Measurements from ENCODE around the gene ARF1.

DNA sequence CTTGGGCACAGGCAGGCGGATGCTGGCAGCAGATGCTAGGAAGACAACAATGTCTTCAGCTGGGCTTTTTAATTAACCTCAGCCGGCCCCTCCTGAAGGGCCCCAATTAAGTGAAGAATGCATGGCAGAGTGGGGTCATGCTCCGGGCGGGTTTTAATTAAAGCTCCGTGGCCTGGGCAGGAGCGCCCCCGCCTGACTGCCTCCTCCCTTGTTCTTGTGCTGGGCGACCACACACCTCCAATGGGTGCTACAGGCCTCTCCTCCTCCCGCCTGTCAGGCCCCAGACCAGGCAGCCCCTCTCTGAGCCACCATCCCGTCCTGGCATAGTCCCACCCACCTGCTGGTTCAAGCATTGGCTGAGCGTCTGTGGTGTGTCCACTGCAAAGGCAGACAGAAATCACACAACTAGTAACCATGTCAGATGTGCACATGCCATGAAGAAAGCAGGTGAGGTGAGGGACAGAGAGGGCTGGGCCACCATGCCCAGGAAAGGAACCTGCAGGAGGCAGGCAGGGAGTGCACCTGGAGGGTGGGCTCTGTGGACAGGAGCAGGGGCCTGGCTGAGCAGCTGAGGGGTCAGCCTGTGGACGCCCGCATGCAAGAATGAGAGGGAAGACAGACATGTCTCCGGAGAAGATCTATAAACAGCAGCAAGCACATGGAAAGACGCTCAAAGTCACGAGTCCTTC lies 8.5 kb upstream of the ARF1 start:
- TF ChIP-seq, protein P1, sequence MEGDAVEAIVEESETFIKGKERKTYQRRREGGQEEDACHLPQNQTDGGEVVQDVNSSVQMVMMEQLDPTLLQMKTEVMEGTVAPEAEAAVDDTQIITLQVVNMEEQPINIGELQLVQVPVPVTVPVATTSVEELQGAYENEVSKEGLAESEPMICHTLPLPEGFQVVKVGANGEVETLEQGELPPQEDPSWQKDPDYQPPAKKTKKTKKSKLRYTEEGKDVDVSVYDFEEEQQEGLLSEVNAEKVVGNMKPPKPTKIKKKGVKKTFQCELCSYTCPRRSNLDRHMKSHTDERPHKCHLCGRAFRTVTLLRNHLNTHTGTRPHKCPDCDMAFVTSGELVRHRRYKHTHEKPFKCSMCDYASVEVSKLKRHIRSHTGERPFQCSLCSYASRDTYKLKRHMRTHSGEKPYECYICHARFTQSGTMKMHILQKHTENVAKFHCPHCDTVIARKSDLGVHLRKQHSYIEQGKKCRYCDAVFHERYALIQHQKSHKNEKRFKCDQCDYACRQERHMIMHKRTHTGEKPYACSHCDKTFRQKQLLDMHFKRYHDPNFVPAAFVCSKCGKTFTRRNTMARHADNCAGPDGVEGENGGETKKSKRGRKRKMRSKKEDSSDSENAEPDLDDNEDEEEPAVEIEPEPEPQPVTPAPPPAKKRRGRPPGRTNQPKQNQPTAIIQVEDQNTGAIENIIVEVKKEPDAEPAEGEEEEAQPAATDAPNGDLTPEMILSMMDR (optimal IDR thresholded peaks at IDR 0.05 in 1 of 3, IDR thresholded peaks at IDR 0.05 in 1 of 3, conservative IDR thresholded peaks at IDR 0.05 in 1 of 3; ENCODE audit: extremely low read depth in 1 of 3, insufficient read depth in 2 of 3, low read length in 3 of 3), result peak in 2 of 3 experiments; percentile 41 to 77
- no peak for TF ChIP-seq EZH2 (IDR thresholded peaks at IDR 0.05; ENCODE audit: low read length)

All from keratinocyte (primary cell).